Neural cell (in vitro differentiated cells): ENCODE results near the gene ITGB1BP2. TPM values are rescaled to one million over a fixed set of nuclear protein-coding genes. Genes with fewer than 3 reads are reported as not detected.

Experiments used
- H2AFZ ChIP-seq: fragments of 200-600, 300-800 bp; sonication (generic), shearing (Covaris generic); 2 replicates; pipeline ENCODE4 v1.6.0; 2014; ENCODE audit warnings: low read depth, mild to moderate bottlenecking, antibody characterized with exemption, low read length, moderate library complexity
- H3F3A ChIP-seq: fragments of 200-600 bp; shearing (Covaris generic); 2 replicates; pipeline ENCODE4 v1.6.1; 2016; ENCODE audit warnings: mild to moderate bottlenecking, moderate library complexity, mixed read lengths, antibody characterized with exemption, low read length; ENCODE audit not compliant: insufficient read depth, poor library complexity, severe bottlenecking
- H3K27ac ChIP-seq: fragments of 200-600, 300-800 bp; sonication (generic), shearing (Covaris generic); 2 replicates; pipeline ENCODE4 v1.5.1; 2014; ENCODE audit warnings: mild to moderate bottlenecking, low read length, moderate library complexity
- H3K27me3 ChIP-seq: fragments of 300-800, 200-600 bp; sonication (generic), shearing (Covaris generic); 2 replicates; pipeline ENCODE4 v1.6.0; 2014; ENCODE audit warnings: mild to moderate bottlenecking, low read depth, low read length, moderate library complexity; ENCODE audit not compliant: insufficient read depth
- H3K36me3 ChIP-seq: fragments of 300-800, 200-600 bp; sonication (generic), shearing (Covaris generic); 2 replicates; pipeline ENCODE4 v1.5.1; 2014; ENCODE audit warnings: mild to moderate bottlenecking, antibody characterized with exemption, low read length, moderate library complexity; ENCODE audit not compliant: insufficient read depth
- H3K4me2 ChIP-seq: fragments of 300-800, 200-600 bp; sonication (generic), shearing (Covaris generic); 2 replicates; pipeline ENCODE4 v1.6.0; 2014; ENCODE audit warnings: mild to moderate bottlenecking, low read length
- H3K4me3 ChIP-seq: fragments of 300-800, 200-600 bp; sonication (generic), shearing (Covaris generic); 2 replicates; pipeline ENCODE4 v1.5.1; 2014; ENCODE audit warnings: mild to moderate bottlenecking, low read length, moderate library complexity
- H3K79me2 ChIP-seq: fragments of 200-600 bp; shearing (Covaris generic); replicated peaks from 2 replicates; pipeline ENCODE4 v1.6.0; 2014; ENCODE audit warnings: mild to moderate bottlenecking, low read length, moderate library complexity; ENCODE audit not compliant: insufficient read depth
- H3K9ac ChIP-seq: fragments of 300-800, 200-600 bp; sonication (generic), shearing (Covaris generic); 2 replicates; pipeline ENCODE4 v1.6.1; 2016; ENCODE audit warnings: mild to moderate bottlenecking, low read length, mixed read lengths
- H3K9me2 ChIP-seq: fragments of 200-600 bp; shearing (Covaris generic); 2 replicates; pipeline ENCODE4 v1.6.1; 2016; ENCODE audit warnings: mild to moderate bottlenecking, low read length, mixed read lengths; ENCODE audit not compliant: insufficient read depth
- H3K9me3 ChIP-seq: fragments of 200-600, 300-800 bp; sonication (generic), shearing (Covaris generic); 2 replicates; pipeline ENCODE4 v1.6.1; 2016; ENCODE audit warnings: mild to moderate bottlenecking, mixed run types, low read length, moderate library complexity, mixed read lengths
- H4K20me1 ChIP-seq: fragments of 200-600 bp; shearing (Covaris generic); 2 replicates; pipeline ENCODE4 v1.6.1; 2016; ENCODE audit warnings: mild to moderate bottlenecking, mixed run types; ENCODE audit not compliant: insufficient read depth
- CTCF ChIP-seq: fragments of 450-650 bp; IDR thresholded peaks from 2 replicates; pipeline ENCODE4 v1.5.1; 2014; ENCODE audit warnings: antibody characterized with exemption, mild to moderate bottlenecking, moderate library complexity; ENCODE audit not compliant: poor library complexity, severe bottlenecking
- EP300 ChIP-seq: fragments of 450-650 bp; conservative IDR thresholded peaks from 2 replicates; pipeline ENCODE4 v1.6.1; 2014; ENCODE audit warnings: antibody characterized with exemption, mild to moderate bottlenecking, moderate library complexity; ENCODE audit not compliant: poor library complexity, severe bottlenecking
- EZH2 ChIP-seq: fragments of 200-600, 300-800 bp; shearing (Covaris generic), sonication (generic); IDR thresholded peaks from 2 replicates; pipeline ENCODE4 v1.6.1; 2014; ENCODE audit warnings: antibody characterized with exemption, low read length, borderline replicate concordance, mild to moderate bottlenecking; ENCODE audit not compliant: insufficient read depth, poor library complexity, severe bottlenecking
- MXI1 ChIP-seq: fragments of 450-650 bp; conservative IDR thresholded peaks from 2 replicates; pipeline ENCODE4 v1.6.1; 2014; ENCODE audit warnings: antibody characterized with exemption, mild to moderate bottlenecking; ENCODE audit not compliant: poor library complexity, severe bottlenecking
- POLR2AphosphoS5 ChIP-seq: IDR thresholded peaks from 2 replicates; pipeline ENCODE4 v1.6.1; 2012
- RAD21 ChIP-seq: fragments of 450-650 bp; conservative IDR thresholded peaks from 2 replicates; pipeline ENCODE4 v1.6.1; 2014; ENCODE audit warnings: antibody characterized with exemption, mild to moderate bottlenecking, moderate library complexity
- REST ChIP-seq: IDR thresholded peaks from 2 replicates; pipeline ENCODE4 v1.6.1; 2012; ENCODE audit warnings: borderline replicate concordance
- SMC3 ChIP-seq: fragments of 450-650 bp; conservative IDR thresholded peaks from 2 replicates; pipeline ENCODE4 v1.6.1; 2014; ENCODE audit warnings: antibody characterized with exemption, mild to moderate bottlenecking, moderate library complexity; ENCODE audit not compliant: poor library complexity
- TAF1 ChIP-seq: IDR thresholded peaks from 2 replicates; pipeline ENCODE4 v1.6.1; 2012; ENCODE audit warnings: low read depth
- polyA plus RNA-seq: library from polyadenylated mRNA; depleted of rRNA; stranded (reverse); fragments of >200 nt; gene quantifications from 2 replicates; pipeline ENCODE4 v1.2.3, GENCODE V29; 2014

Gene ITGB1BP2
- polyA plus RNA-seq, 1 donor from 2014 or later, result 2.8 TPM

- no peak overlapping the region for H3K4me3 ChIP-seq
- no peaks in the 10 kb centered on the region for H3K9me3 ChIP-seq
- H3K27ac ChIP-seq, result no peak overlapping the region
- no peaks in the 10 kb centered on the region for H3K9me2 ChIP-seq
- H3K9ac ChIP-seq, result no peak overlapping the region
- no peaks in the 10 kb centered on the region for H3K27me3 ChIP-seq
- TF ChIP-seq EZH2, result no peak
- no peak for TF ChIP-seq REST
- no peak for TF ChIP-seq POLR2AphosphoS5
- no peak for TF ChIP-seq SMC3
- TF ChIP-seq TAF1, result no peak
- TF ChIP-seq CTCF, result no peak
- no peak for TF ChIP-seq RAD21
- no peak for TF ChIP-seq MXI1
- no peak for TF ChIP-seq EP300
- H2AFZ ChIP-seq, result no peak overlapping the region
- no peaks in the 10 kb centered on the region for H3F3A ChIP-seq
- H4K20me1 ChIP-seq, result no peaks in the 10 kb centered on the region
- H3K36me3 ChIP-seq, result no peaks in the 10 kb centered on the region
- H3K79me2 ChIP-seq, result no peaks in the 10 kb centered on the region
- H3K4me2 ChIP-seq, result no peak overlapping the region
These were observed 3.0 kb downstream of the ITGB1BP2 start for GRCh38 chrX:71304561-71304960.

GRCh38 chrX:71315917-71316316 is 14.4 kb downstream of the ITGB1BP2 start:
- Histone ChIP-seq H2AFZ (no peak overlapping the region), H3K27ac (no peak overlapping the region), H4K20me1 (no peaks in the 10 kb centered on the region)

More at GRCh38 chrX:71315917-71316316, 14.4 kb downstream of the ITGB1BP2 start:
- Histone ChIP-seq H3F3A (no peaks in the 10 kb centered on the region), H3K4me2 (no peak overlapping the region), H3K9me2 (no peaks in the 10 kb centered on the region), H3K27me3 (no peaks in the 10 kb centered on the region), H3K36me3 (no peaks in the 10 kb centered on the region), H3K9ac (no peak overlapping the region), H3K9me3 (no peaks in the 10 kb centered on the region), H3K79me2 (no peaks in the 10 kb centered on the region), H3K4me3 (no peak overlapping the region)
- TF ChIP-seq POLR2AphosphoS5 (no peak), SMC3 (no peak), MXI1 (no peak), REST (no peak), CTCF (no peak)
